Activated B cell treated with CpG ODN at 0.5 μM for 24 hours (primary cell): ENCODE measurements around the gene MTMR2. TPM values are rescaled to one million over a fixed set of nuclear protein-coding genes. Genes with fewer than 3 reads are reported as not detected.

ENCODE experiments used
- ATAC-seq: fragments of 200-7000 bp; cut with Tn5 transposase; one replicate; pipeline ENCODE4 v1.10.0; 2021; ENCODE audit warnings: low read depth, mild to moderate bottlenecking, moderate library complexity
- CTCF ChIA-PET: fragments of 350-600 bp; sonication (Branson Sonifier 250); formaldehyde crosslinking; loops from one replicate; lab custom pipeline; 2021; ENCODE audit warnings: antibody characterized with exemption; lab: Charles Lee
- POLR2A ChIA-PET: fragments of 350-600 bp; sonication (Branson Sonifier 250); formaldehyde crosslinking; loops from one replicate; lab custom pipeline; 2021; ENCODE audit warnings: antibody characterized with exemption; lab: Charles Lee
- DNase-seq: peaks from one replicate; pipeline ENCODE4 v3.0.0; 2022
- H3K27ac Mint-ChIP-seq: one replicate; pipeline ENCODE4 v1.8.0; 2020; ENCODE audit warnings: mixed read lengths
- H3K27me3 Mint-ChIP-seq: one replicate; pipeline ENCODE4 v1.8.0; 2021; ENCODE audit warnings: mixed read lengths
- H3K36me3 Mint-ChIP-seq: one replicate; pipeline ENCODE4 v1.8.0; 2021; ENCODE audit warnings: low read depth, mixed read lengths
- H3K4me1 Mint-ChIP-seq: one replicate; pipeline ENCODE4 v1.8.0; 2021; ENCODE audit warnings: mixed read lengths
- H3K4me3 Mint-ChIP-seq: one replicate; pipeline ENCODE4 v1.8.0; 2020; ENCODE audit warnings: mild to moderate bottlenecking, mixed read lengths
- H3K9me3 Mint-ChIP-seq: one replicate; pipeline ENCODE4 v1.8.0; 2020; ENCODE audit warnings: mixed read lengths
- CTCF ChIP-seq: fragments of 200-600 bp; IDR thresholded peaks from one replicate; pipeline ENCODE4 v1.8.0; 2022; ENCODE audit warnings: antibody characterized with exemption, mild to moderate bottlenecking
- intact Hi-C: fragments of 100-400 bp; cut with micrococcal nuclease; formaldehyde crosslinking; loops from one replicate; pipeline ENCODE4 v1.15.1; 2024
- total RNA-seq: library from RNA; stranded (reverse); gene quantifications from 2 replicates; pipeline ENCODE4 v1.2.3, GENCODE V29; 2022

Gene MTMR2
- total RNA-seq, 1 donor from 2014 or later, result 22.6 TPM

- Mint-ChIP-seq H3K9me3 (no peaks in the 10 kb centered on the region), H3K27me3 (peaks cover 5% of the 10 kb centered on the region), H3K4me3 (peak overlapping the region; percentile 51), H3K36me3 (peaks cover 11% of the 10 kb centered on the region), H3K27ac (no peak overlapping the region), H3K4me1 (peaks cover 29% of the 10 kb centered on the region)
- DNase-seq (no peak), ATAC-seq (no peak)
- CTCF ChIA-PET, result interaction anchor here (1.3 kb wide), 1 partner anchor 421 kb away, joined by 4 read pairs; the partner anchor contains the start of gene MAML2
- intact Hi-C loops, result loop anchor here (2.0 to 10.0 kb wide), 4 partner anchors 130 to 857 kb away; partner anchors contain the start of genes CEP57, MAML2 and SRSF8
- POLR2A ChIA-PET, result interaction anchor here (0.7 kb wide), 1 partner anchor 366 kb away, joined by 3 read pairs; no protein-coding TSS in a partner anchor
- TF ChIP-seq CTCF, result no peak
These were observed 1.8 kb downstream of the MTMR2 start for GRCh38 chr11:95922099-95922498.

GRCh38 chr11:95920460-95921105 lies 3.3 kb downstream of the MTMR2 start:
- intact Hi-C loops, result loop anchor here (5.0 to 10.0 kb wide), 3 partner anchors 128 to 856 kb away; partner anchors contain the start of genes CEP57 and SRSF8
- TF ChIP-seq CTCF, result no peak

GRCh38 chr11:95919514-95919913 lies 4.4 kb downstream of the MTMR2 start:
- TF ChIP-seq CTCF, result no peak
- ChIA-PET CTCF (no interaction called here), POLR2A (no interaction called here)
- Mint-ChIP-seq H3K36me3 (peaks cover 11% of the 10 kb centered on the region), H3K9me3 (no peaks in the 10 kb centered on the region), H3K27me3 (no peaks in the 10 kb centered on the region), H3K27ac (no peak overlapping the region), H3K4me1 (peaks cover 22% of the 10 kb centered on the region), H3K4me3 (no peak overlapping the region)
- DNase-seq (no peak), ATAC-seq (no peak)
- intact Hi-C loops, result no loop called here

More at GRCh38 chr11:95920460-95921105, 3.3 kb downstream of the MTMR2 start:
- DNase-seq (no peak), ATAC-seq (no peak)
- no peaks in the 10 kb centered on the region for H3K9me3 Mint-ChIP-seq
- peaks cover 11% of the 10 kb centered on the region for H3K36me3 Mint-ChIP-seq
- no peak overlapping the region for H3K27ac Mint-ChIP-seq
- CTCF ChIA-PET, result interaction anchor here (0.7 kb wide), 1 partner anchor 473 kb away, joined by 3 read pairs; no protein-coding TSS in a partner anchor
- no peak overlapping the region for H3K4me3 Mint-ChIP-seq
- POLR2A ChIA-PET, result no interaction called here
- H3K4me1 Mint-ChIP-seq, result peaks cover 29% of the 10 kb centered on the region
- H3K27me3 Mint-ChIP-seq, result no peaks in the 10 kb centered on the region

GRCh38 chr11:95918720-95919119 lies 5.2 kb downstream of the MTMR2 start:
- no peak overlapping the region for H3K27ac Mint-ChIP-seq
- DNase-seq (no peak), ATAC-seq (no peak)
- no peak overlapping the region for H3K4me3 Mint-ChIP-seq
- H3K4me1 Mint-ChIP-seq, result peaks cover 16% of the 10 kb centered on the region
- H3K27me3 Mint-ChIP-seq, result no peaks in the 10 kb centered on the region
- no peaks in the 10 kb centered on the region for H3K9me3 Mint-ChIP-seq
- intact Hi-C loops, result no loop called here
- ChIA-PET POLR2A (no interaction called here), CTCF (no interaction called here)
- TF ChIP-seq CTCF, result no peak
- peaks cover 6% of the 10 kb centered on the region for H3K36me3 Mint-ChIP-seq

GRCh38 chr11:95918056-95918455 lies 5.9 kb downstream of the MTMR2 start:
- Mint-ChIP-seq H3K27me3 (no peaks in the 10 kb centered on the region), H3K9me3 (no peaks in the 10 kb centered on the region), H3K36me3 (peaks cover 5% of the 10 kb centered on the region), H3K27ac (no peak overlapping the region), H3K4me1 (peaks cover 12% of the 10 kb centered on the region), H3K4me3 (no peak overlapping the region)
- ChIA-PET CTCF (no interaction called here), POLR2A (no interaction called here)
- DNase-seq (no peak), ATAC-seq (no peak)
- no peak for TF ChIP-seq CTCF
- intact Hi-C loops, result no loop called here
